ENCODE results near the gene NAIF1. TPM values are rescaled to one million over a fixed set of nuclear protein-coding genes. Genes with fewer than 3 reads are reported as not detected.
"Not testable (repeated sequence)": the region's sequence is repeated elsewhere in the genome, so short reads cannot be mapped to it uniquely, and the experiment has no call there.

NAIF1 gene
- total RNA-seq, 2 experiments from 2014 or later, result 12.0 to 14.1 TPM

DNA sequence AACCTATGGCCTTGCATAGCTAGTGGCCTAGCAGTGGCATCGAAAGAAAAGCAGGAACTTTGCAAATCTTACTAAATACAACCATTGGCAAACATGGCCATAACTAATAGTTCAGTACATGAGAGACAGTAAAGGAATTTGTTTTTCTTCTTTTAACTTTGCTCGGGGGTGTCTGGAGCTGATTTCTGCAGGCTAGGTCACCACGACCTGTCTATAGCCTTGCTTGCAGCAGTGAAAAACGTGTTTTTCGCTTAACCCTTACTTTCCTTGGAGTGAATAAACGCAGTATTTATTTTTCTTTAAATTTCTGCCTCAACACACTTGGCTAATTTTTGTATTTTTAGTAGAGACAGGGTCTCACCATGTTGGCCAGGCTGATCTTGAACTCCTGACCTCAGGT is 19.9 kb downstream of the NAIF1 start:
- ChIA-PET CTCF (interaction anchor here (0.7 to 1.4 kb wide), 4 partner anchors 13 to 530 kb away, joined by 3 to 5 read pairs (median 4); no protein-coding TSS in a partner anchor), POLR2A (no interaction called here)
- Mint-ChIP-seq H3K4me1 (no peaks in the 10 kb centered on the region), H3K9me3 (no peaks in the 10 kb centered on the region), H3K27ac (no peak overlapping the region), H3K27me3 (peaks cover 4% of the 10 kb centered on the region), H3K36me3 (ENCODE audit: low read depth) (no peaks in the 10 kb centered on the region), H3K4me3 (no peak overlapping the region)
- no peak for DNase-seq

DNA sequence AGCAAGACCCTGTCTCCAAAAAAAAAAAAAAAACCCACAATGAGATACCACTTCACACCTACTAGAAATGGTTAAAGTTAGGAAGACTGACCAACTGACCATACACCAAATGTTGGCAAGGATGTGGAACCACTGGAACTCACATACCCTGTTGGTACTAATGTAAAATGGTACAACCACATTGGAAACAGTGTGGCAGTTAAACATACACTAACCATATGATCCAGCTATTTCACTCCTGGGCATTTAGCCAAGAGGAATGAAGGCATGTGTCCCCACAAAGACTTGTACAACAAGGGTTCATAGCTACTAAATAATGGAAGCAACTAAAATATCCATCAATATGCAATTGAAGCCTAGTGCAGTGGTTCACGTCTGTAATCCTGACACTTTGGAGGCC is 21.3 kb downstream of the NAIF1 start:
- POLR2A ChIA-PET, result no interaction called here

DNA sequence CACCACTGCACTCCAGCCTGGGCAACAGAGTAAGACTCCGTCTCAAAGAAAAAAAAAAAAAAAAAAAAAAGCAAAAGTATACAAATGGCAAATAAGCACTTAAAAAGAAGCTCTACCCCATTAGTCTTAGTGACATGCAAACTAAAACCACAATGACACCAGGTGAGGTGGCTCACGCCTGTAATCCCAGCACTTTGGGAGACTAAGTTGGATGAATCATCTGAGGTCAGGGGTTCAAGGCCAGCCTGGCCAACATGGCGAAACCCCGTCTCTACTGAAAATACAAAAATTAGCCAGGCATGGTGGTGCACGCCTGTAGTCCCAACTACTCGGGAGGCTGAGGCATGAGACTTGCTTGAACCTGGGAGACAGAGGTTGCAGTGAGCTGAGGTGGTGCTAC is 21.7 kb downstream of the NAIF1 start:
- not testable (repeated sequence) for H3K27ac Mint-ChIP-seq, DNase-seq, H3K4me3 Mint-ChIP-seq

More for the DNA sequence above, 21.3 kb downstream of the NAIF1 start:
- H3K27ac Mint-ChIP-seq, result no peak overlapping the region
- CTCF ChIA-PET, result interaction anchor here (0.7 to 0.9 kb wide), 3 partner anchors 38 to 505 kb away, joined by 3 read pairs; no protein-coding TSS in a partner anchor
- no peaks in the 10 kb centered on the region for H3K36me3 Mint-ChIP-seq (ENCODE audit: low read depth)
- peaks cover 8% of the 10 kb centered on the region for H3K27me3 Mint-ChIP-seq
- no peaks in the 10 kb centered on the region for H3K9me3 Mint-ChIP-seq
- no peak overlapping the region for H3K4me3 Mint-ChIP-seq
- H3K4me1 Mint-ChIP-seq, result no peaks in the 10 kb centered on the region
- DNase-seq, result no peak

DNA sequence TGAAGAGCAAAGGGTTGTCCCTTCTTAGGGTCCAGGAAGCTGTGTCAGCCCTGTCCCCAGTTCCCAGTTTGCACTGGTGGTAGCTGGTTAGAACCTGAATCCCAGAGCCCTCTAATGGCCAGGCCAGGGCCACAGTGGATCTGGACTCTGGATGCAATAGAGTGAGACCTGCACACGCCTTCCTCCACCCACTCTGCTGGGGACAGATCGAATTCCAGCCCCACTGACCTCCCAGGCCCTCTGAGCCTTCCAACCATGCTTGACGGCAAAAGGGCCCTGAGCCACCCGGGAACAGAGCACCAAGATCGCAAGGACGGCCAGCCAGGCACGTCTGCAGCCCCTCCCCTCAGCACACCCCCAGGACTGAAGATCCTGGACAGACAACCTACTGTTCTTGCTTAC is 23.7 kb downstream of the NAIF1 start:
- H3K9me3 Mint-ChIP-seq, result no peaks in the 10 kb centered on the region
- no peak overlapping the region for H3K4me3 Mint-ChIP-seq
- no peak overlapping the region for H3K27ac Mint-ChIP-seq
- DNase-seq, result no peak
- no peaks in the 10 kb centered on the region for H3K4me1 Mint-ChIP-seq
- H3K27me3 Mint-ChIP-seq, result peaks cover 10% of the 10 kb centered on the region
- ChIA-PET CTCF (interaction anchor here (0.9 to 1.7 kb wide), 3 partner anchors 9 to 100 kb away, joined by 3 to 4 read pairs (median 3); no protein-coding TSS in a partner anchor), POLR2A (interaction anchor here (0.6 kb wide), 2 partner anchors 24 to 103 kb away, joined by 3 read pairs; partner anchors contain the start of genes NAIF1 and SLC25A25)
- no peaks in the 10 kb centered on the region for H3K36me3 Mint-ChIP-seq (ENCODE audit: low read depth)

More for the DNA sequence above, 21.7 kb downstream of the NAIF1 start:
- H3K36me3 Mint-ChIP-seq (ENCODE audit: low read depth); H3K27me3 Mint-ChIP-seq; H3K9me3 Mint-ChIP-seq; H3K4me1 Mint-ChIP-seq: not testable (repeated sequence)
- ChIA-PET POLR2A (interaction anchor here (1.2 kb wide), 1 partner anchor 91 kb away, joined by 4 read pairs; no protein-coding TSS in a partner anchor), CTCF (interaction anchor here (0.7 to 1.0 kb wide), 3 partner anchors 38 to 72 kb away, joined by 3 read pairs; no protein-coding TSS in a partner anchor)

DNA sequence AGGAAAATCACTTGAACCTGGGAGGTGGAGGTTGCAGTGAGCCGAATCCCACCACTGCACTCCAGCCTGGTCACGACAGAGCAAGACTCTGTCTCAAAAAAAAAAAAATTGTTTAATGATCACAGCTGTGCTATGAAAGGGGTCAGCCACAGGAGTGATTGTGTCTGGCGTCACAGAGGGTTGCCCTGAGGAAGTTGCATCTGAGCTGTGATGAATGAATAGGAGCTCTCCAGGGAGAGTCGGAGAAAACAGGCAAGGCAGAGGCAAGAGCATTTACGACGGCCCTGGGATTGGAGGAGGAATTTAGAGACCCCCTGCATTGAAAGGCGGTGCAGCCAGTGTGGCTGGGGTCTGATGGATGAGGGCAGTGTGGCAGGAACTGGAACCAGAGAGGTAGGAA is 25.1 kb downstream of the NAIF1 start:
- H3K36me3 Mint-ChIP-seq (ENCODE audit: low read depth), result no peaks in the 10 kb centered on the region
- peaks cover 10% of the 10 kb centered on the region for H3K27me3 Mint-ChIP-seq
- H3K27ac Mint-ChIP-seq, result no peak overlapping the region
- POLR2A ChIA-PET, result no interaction called here
- H3K4me3 Mint-ChIP-seq, result no peak overlapping the region
- no peaks in the 10 kb centered on the region for H3K9me3 Mint-ChIP-seq
- CTCF ChIA-PET, result interaction anchor here (0.8 kb wide), 1 partner anchor 103 kb away, joined by 3 read pairs; no protein-coding TSS in a partner anchor
- DNase-seq, result no peak
- H3K4me1 Mint-ChIP-seq, result no peaks in the 10 kb centered on the region

DNA sequence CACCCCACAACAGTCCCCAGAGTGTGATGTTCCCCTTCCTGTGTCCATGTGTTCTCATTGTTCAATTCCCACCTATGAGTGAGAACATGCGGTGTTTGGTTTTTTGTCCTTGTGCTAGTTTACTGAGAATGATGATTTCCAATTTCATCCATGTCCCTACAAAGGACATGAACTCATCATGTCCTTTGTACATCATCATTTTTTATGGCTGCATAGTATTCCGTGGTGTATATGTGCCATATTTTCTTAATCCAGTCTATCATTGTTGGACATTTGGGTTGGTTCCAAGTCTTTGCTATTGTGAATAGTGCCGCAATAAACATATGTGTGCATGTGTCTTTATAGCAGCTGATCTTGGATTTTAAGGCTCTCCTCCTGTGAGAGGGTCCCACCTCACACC is 26.3 kb downstream of the NAIF1 start:
- H3K9me3 Mint-ChIP-seq; DNase-seq; H3K4me1 Mint-ChIP-seq; POLR2A ChIA-PET; H3K4me3 Mint-ChIP-seq; H3K27me3 Mint-ChIP-seq; H3K36me3 Mint-ChIP-seq (ENCODE audit: low read depth); H3K27ac Mint-ChIP-seq: not testable (repeated sequence)
- CTCF ChIA-PET, result interaction anchor here (0.9 kb wide), 1 partner anchor 98 kb away, joined by 3 read pairs; no protein-coding TSS in a partner anchor

DNA sequence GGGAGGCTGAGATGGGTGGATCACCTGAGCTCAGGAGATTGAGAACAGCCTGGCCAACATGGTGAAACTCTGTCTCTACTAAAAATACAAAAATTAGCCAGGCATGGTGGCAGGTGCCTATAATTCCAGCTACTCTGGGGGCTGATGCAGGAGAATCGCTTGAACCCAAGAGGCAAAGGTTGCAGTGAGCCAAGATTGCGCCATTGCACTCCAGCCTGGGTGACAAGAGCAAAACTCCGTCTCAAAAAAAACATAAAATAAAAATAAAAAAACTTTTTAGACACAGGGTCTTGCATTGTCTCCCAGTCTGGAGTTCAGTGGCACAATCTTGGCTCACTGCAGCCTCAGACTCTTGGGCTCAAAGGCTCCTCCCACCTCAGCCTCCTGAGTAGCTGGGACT is 30.6 kb downstream of the NAIF1 start:
- not testable (repeated sequence) for H3K9me3 Mint-ChIP-seq; H3K27ac Mint-ChIP-seq; H3K27me3 Mint-ChIP-seq; DNase-seq; H3K4me3 Mint-ChIP-seq; H3K36me3 Mint-ChIP-seq (ENCODE audit: low read depth)
- POLR2A ChIA-PET, result interaction anchor here (0.6 to 20.3 kb wide), 2 partner anchors 60 to 152 kb away, joined by 3 to 465 read pairs; partner anchors contain the start of gene EEIG1
- H3K4me1 Mint-ChIP-seq, result peaks cover 33% of the 10 kb centered on the region
- CTCF ChIA-PET, result interaction anchor here (0.7 to 13.8 kb wide), 8 partner anchors 11 to 103 kb away, joined by 4 to 178 read pairs (median 17); partner anchors contain the start of gene EEIG1

DNA sequence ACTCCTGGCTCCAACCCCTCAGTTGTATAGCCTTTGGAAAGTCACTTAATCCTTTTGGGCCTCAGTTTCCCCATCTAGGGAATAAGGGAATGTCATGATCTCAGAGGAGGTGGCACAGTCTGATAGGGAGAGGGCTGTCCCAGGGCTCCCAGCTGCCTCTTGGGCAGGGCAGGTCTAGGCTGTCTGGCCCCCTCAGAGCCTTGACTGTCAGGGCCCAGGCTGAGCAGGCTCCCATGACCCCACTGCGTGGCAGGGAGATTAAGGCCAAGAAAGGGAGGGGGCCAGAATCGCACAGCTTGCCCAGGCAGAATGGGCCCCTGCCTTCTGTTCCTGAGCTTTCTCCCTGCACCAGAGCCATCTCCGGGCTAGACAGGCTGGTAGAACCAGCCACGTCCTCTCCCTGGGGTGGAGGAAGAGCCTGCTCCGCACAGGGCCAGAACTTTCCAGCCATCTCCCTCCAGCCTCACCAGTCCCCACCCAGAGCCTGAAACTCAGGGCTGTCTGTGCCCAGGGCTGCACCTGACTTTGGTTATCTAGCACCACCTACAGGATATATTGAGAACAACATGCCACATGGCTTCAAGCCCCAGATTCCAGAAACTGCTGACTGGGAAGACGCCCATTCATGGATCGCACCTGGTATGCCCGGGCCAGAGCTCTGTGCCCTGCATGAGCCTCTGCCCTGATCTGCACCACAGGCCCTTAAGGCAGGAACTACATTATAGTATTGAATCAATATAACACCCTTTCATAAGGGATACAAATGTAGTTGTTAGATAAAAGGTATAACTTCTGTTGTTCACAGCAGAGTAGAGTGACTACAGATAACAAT is 32.1 kb downstream of the NAIF1 start:
- peak; percentile 72 for DNase-seq
- Mint-ChIP-seq H3K36me3 (ENCODE audit: low read depth) (peaks cover 3% of the 10 kb centered on the region), H3K27ac (peak overlapping the region; percentile 25), H3K4me1 (peaks cover 45% of the 10 kb centered on the region), H3K9me3 (peaks cover 2% of the 10 kb centered on the region), H3K4me3 (no peak overlapping the region), H3K27me3 (peaks cover 2% of the 10 kb centered on the region)
- POLR2A ChIA-PET, result interaction anchor here (0.7 to 20.3 kb wide), 13 partner anchors 10 to 105 kb away, joined by 3 to 465 read pairs (median 5); partner anchors contain the start of genes DPM2, EEIG1, NAIF1 and PIP5KL1
- CTCF ChIA-PET, result interaction anchor here (0.6 to 13.8 kb wide), 35 partner anchors 8 to 256 kb away, joined by 3 to 178 read pairs (median 5); partner anchors contain the start of genes DPM2, EEIG1, NAIF1 and PIP5KL1

DNA sequence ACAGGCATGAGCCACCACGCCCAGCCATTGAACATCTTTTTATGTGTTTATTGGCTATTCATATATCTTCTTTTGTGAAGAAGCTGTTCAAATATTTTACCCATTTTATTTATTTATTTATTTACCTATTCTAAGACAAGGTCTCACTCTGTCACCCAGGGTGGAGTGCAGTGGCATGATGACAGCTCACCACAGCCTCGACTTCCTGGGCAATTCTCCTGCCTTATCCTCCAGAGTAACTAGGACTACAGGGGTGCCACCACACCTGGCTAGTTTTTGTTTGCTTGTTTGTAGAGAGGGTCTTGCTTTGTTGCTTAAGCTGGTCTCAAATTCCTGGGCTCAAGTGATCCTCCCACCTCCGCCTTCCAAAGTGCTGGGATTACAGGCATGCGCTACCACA is 33.5 kb downstream of the NAIF1 start:
- peak overlapping the region; percentile 85 for H3K27ac Mint-ChIP-seq
- peak overlapping the region; percentile 55 for H3K4me3 Mint-ChIP-seq
- no peaks in the 10 kb centered on the region for H3K27me3 Mint-ChIP-seq
- peaks cover 3% of the 10 kb centered on the region for H3K36me3 Mint-ChIP-seq (ENCODE audit: low read depth)
- ChIA-PET CTCF (interaction anchor here (0.6 to 13.8 kb wide), 13 partner anchors 8 to 126 kb away, joined by 3 to 178 read pairs (median 6); partner anchors contain the start of genes EEIG1 and NAIF1), POLR2A (interaction anchor here (0.7 to 20.3 kb wide), 10 partner anchors 8 to 164 kb away, joined by 3 to 465 read pairs (median 9); partner anchors contain the start of genes EEIG1, NAIF1 and PIP5KL1)
- H3K9me3 Mint-ChIP-seq, result peaks cover 2% of the 10 kb centered on the region
- peak; percentile 36 for DNase-seq
- H3K4me1 Mint-ChIP-seq, result peaks cover 55% of the 10 kb centered on the region

DNA sequence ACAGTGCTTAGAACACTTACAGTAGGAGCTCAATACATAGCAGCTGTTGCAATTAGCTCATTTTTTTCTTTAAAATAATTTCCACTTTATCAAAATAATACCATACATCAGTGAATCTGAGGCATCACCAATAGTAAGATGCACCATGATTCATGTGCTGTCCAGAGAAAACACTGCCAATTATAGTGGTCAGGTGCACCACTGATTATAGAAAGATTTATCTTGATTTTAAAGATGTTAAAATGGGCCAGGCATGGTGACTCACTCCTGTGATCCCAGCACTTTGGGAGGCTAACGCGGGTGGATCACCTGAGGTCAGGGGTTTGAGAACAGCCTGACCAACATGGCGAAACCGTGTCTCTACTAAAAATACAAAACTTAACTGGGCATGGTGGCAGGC is 39.4 kb downstream of the NAIF1 start:
- POLR2A ChIA-PET, result interaction anchor here (1.1 to 20.3 kb wide), 12 partner anchors 11 to 98 kb away, joined by 3 to 465 read pairs (median 8); partner anchors contain the start of genes DPM2, EEIG1, NAIF1 and SLC25A25
- DNase-seq, result no peak
- peak overlapping the region; percentile 99 for H3K27ac Mint-ChIP-seq

DNA sequence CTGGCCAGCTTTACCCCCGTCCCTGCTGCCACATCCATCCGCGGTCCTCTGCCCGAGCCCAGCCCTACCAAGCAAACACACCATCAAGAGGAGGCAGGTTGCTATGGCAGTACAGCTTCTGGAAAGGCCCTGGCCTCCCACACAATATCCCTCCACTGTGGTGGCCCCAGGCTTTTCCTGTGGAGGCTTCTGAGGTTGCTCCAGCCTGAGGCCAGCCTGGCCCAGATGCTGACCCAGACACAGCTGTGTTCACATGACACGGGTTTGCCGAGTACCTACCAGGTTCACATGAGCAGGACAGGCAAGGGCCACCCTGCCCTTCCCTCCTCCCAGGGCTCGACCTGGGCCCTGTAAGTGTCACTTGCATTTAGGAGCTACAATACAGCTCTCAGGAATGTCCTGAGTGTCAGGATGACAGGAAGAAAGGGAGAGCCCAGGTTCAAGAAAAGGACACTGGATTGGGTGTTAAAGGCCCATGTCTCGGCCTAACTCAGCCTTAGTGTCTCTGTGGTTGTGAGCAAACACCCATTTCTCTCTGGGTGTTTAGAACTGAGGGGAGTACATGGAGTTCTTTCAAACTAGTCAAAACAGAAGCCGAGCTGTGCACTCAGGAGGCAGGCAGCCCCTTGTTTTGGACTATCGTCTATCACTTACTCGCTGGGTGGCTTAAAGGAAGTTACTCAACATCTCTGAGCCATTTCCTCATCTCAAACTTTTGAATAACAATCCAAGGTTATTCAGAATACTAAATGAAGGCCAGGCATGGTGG is 40.2 kb downstream of the NAIF1 start:
- Mint-ChIP-seq H3K4me3 (peak overlapping the region; percentile 73), H3K27ac (peak overlapping the region; percentile 99), H3K36me3 (ENCODE audit: low read depth) (peaks cover 8% of the 10 kb centered on the region), H3K9me3 (peaks cover 2% of the 10 kb centered on the region), H3K4me1 (peaks cover 93% of the 10 kb centered on the region), H3K27me3 (no peaks in the 10 kb centered on the region)
- DNase-seq, result peak; percentile 55
- ChIA-PET POLR2A (interaction anchor here (0.6 to 20.3 kb wide), 18 partner anchors 7 to 639 kb away, joined by 3 to 465 read pairs (median 6); partner anchors contain the start of genes DPM2, EEIG1, NAIF1 and SLC25A25), CTCF (interaction anchor here (1.0 to 13.8 kb wide), 6 partner anchors 8 to 84 kb away, joined by 3 to 178 read pairs (median 24); partner anchors contain the start of gene EEIG1)

More for the DNA sequence above, 39.4 kb downstream of the NAIF1 start:
- no peaks in the 10 kb centered on the region for H3K27me3 Mint-ChIP-seq
- peak overlapping the region; percentile 50 for H3K4me3 Mint-ChIP-seq
- peaks cover 91% of the 10 kb centered on the region for H3K4me1 Mint-ChIP-seq
- CTCF ChIA-PET, result interaction anchor here (0.7 to 13.8 kb wide), 8 partner anchors 7 to 97 kb away, joined by 3 to 178 read pairs (median 12); partner anchors contain the start of gene EEIG1
- peaks cover 2% of the 10 kb centered on the region for H3K9me3 Mint-ChIP-seq
- H3K36me3 Mint-ChIP-seq (ENCODE audit: low read depth), result peaks cover 8% of the 10 kb centered on the region

Data from activated CD4-positive, alpha-beta memory T cell treated with anti-CD3 and anti-CD28 coated beads, Interleukin-2, amount 10 ng/mL, durations not matched to agents 7 days and 5 days (primary cell).